ENCODE results near the gene LRRC74B. TPM values are rescaled to one million over a fixed set of nuclear protein-coding genes. Genes with fewer than 3 reads are reported as not detected.

The LRRC74B gene
- total RNA-seq: not detected in 2 replicates

GRCh38 chr22:21045585-21046294 lies at the start of gene LRRC74B:
Gene LRRC74B (plus strand): TSS chr22:21045946. CDS start chr22:21045987, 41 bp downstream.

GRCh38 chr22:21001601-21002325 lies 44.0 kb upstream of the LRRC74B start, which contains the start of gene THAP7:
Gene THAP7 (minus strand): TSS chr22:21002118. CDS start chr22:21001911, 207 bp downstream.

GRCh38 chr22:21014726-21015465 lies 30.9 kb upstream of the LRRC74B start, which contains the start of gene P2RX6:
Gene P2RX6 (plus strand): TSS chr22:21015165. CDS start chr22:21015175, 10 bp downstream.

GRCh38 chr22:21032037-21032867 lies 13.5 kb upstream of the LRRC74B start, which contains the start of gene SLC7A4:
Gene SLC7A4 (minus strand): TSS chr22:21032561. CDS start chr22:21031812, 749 bp downstream.

Other genes starting within 250 kb of the LRRC74B start
- gene PI4KA, start 187.1 kb upstream of the LRRC74B start, total RNA-seq: 24.5 and 35.2 TPM in 2 replicates
- gene SNAP29, start 186.9 kb upstream of the LRRC74B start, total RNA-seq: 11.5 and 18.0 TPM in 2 replicates
- gene CRKL, start 128.5 kb upstream of the LRRC74B start, total RNA-seq: 38.0 and 43.7 TPM in 2 replicates
- gene AIFM3, start 78.7 kb upstream of the LRRC74B start, total RNA-seq: 0.13 and 0.80 TPM in 2 replicates
- 27.3 and 50.3 TPM in 2 replicates for gene LZTR1, start 63.6 kb upstream of the LRRC74B start, total RNA-seq
- 32.7 and 38.4 TPM in 2 replicates for gene THAP7, start 43.8 kb upstream of the LRRC74B start, total RNA-seq
- under 0.01 and 2.1 TPM in 2 replicates for gene P2RX6, start 30.8 kb upstream of the LRRC74B start, total RNA-seq
- gene SLC7A4, start 13.4 kb upstream of the LRRC74B start, total RNA-seq: 0.13 TPM in 1 of 2 replicates, not detected in the other

Measured in epithelial cell of alveolus of lung (primary cell).